Measurements from ENCODE around the gene KCNQ1.
"Not testable (repeated sequence)": the region's sequence is repeated elsewhere in the genome, so short reads cannot be mapped to it uniquely, and the experiment has no call there.

The KCNQ1 gene

GRCh38 chr11:2595204-2595603 lies 150.4 kb downstream of the KCNQ1 start:
- no peak for DNase-seq

GRCh38 chr11:2599561-2600189 lies 154.9 kb downstream of the KCNQ1 start:
- no peak for DNase-seq

GRCh38 chr11:2609345-2609744 lies 164.5 kb downstream of the KCNQ1 start:
- no peak for DNase-seq

- no peak for DNase-seq
Observed at GRCh38 chr11:2612884-2613571, 168.2 kb downstream of the KCNQ1 start.

GRCh38 chr11:2621894-2622293 lies 177.1 kb downstream of the KCNQ1 start:
- DNase-seq = no peak

GRCh38 chr11:2625183-2625582 lies 180.4 kb downstream of the KCNQ1 start:
- DNase-seq = no peak

- DNase-seq = no peak
Observed at GRCh38 chr11:2630679-2631078, 185.9 kb downstream of the KCNQ1 start.

- DNase-seq = no peak
Observed at GRCh38 chr11:2631161-2631560, 186.4 kb downstream of the KCNQ1 start.

GRCh38 chr11:2639763-2640162 lies 195.0 kb downstream of the KCNQ1 start:
- DNase-seq = not testable (repeated sequence)

- no peak for DNase-seq
Observed at GRCh38 chr11:2641623-2642022, 196.8 kb downstream of the KCNQ1 start.

GRCh38 chr11:2643746-2644145 lies 198.9 kb downstream of the KCNQ1 start:
- no peak for DNase-seq

- DNase-seq = no peak
Observed at GRCh38 chr11:2644844-2645778, 200.3 kb downstream of the KCNQ1 start.

- no peak for DNase-seq
Observed at GRCh38 chr11:2645779-2646118, 200.9 kb downstream of the KCNQ1 start.

GRCh38 chr11:2647167-2647566 lies 202.4 kb downstream of the KCNQ1 start:
- no peak for DNase-seq

- DNase-seq = no peak
Observed at GRCh38 chr11:2647953-2648352, 203.1 kb downstream of the KCNQ1 start.

GRCh38 chr11:2649400-2649799 lies 204.6 kb downstream of the KCNQ1 start:
- DNase-seq = no peak

GRCh38 chr11:2649848-2650247 lies 205.0 kb downstream of the KCNQ1 start:
- DNase-seq = no peak

GRCh38 chr11:2650343-2650867 lies 205.6 kb downstream of the KCNQ1 start:
- DNase-seq = no peak

- DNase-seq = no peak
Observed at GRCh38 chr11:2651054-2651617, 206.3 kb downstream of the KCNQ1 start.

- no peak for DNase-seq
Observed at GRCh38 chr11:2651826-2652271, 207.0 kb downstream of the KCNQ1 start.

GRCh38 chr11:2652333-2653197 lies 207.8 kb downstream of the KCNQ1 start:
- no peak for DNase-seq

- DNase-seq = no peak
Observed at GRCh38 chr11:2653198-2653551, 208.4 kb downstream of the KCNQ1 start.

Measured in activated CD8-positive, alpha-beta memory T cell treated with anti-CD3 and anti-CD28 coated beads, Interleukin-2, amount 50 U/mL, for 48 hours (primary cell).